ENCODE measurements around the gene EDC4. TPM values are rescaled to one million over a fixed set of nuclear protein-coding genes. Genes with fewer than 3 reads are reported as not detected.

The EDC4 gene
- total and polyA plus RNA-seq, 9 of the 15 experiments (the other 6 are each of a cell fraction or from before 2014, with no cell fraction given) = 1.1 to 131 (median 74.0) TPM

DNA sequence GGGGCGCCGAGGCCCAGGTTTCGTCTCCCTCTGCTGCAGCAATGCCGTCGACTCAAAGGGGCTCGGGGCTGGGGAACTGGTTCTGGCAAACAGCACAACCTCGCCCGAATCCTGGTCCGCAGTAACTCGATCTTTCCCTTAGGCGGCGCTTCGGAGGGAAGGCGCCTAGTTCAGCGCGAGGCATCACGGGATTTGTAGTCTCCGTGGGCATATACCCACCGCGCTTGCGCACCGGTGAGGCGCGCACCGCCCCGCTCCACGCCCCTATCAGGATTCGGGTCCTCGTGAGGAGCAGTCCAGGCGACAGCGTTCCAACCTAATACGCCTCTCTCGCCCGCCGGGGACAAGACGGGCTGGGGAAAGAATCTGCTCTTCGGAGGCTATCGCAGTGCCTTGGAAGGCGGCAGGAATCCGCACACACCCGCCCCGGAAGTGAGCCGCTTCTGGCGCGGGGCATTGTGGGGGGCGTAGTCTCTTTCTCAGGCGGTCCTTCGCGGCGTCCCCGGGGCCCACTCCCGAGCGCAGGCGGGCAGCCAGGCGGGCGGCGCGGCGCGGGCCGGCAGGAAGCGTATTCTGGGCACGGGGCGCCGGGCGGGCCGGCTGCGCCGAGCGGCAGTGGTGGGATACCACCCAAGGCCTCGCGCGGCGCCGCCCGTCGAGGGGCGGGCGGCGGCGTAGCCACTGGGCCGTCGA, 30.9 kb upstream of the EDC4 start, which contains the start of gene THAP11 (continued):
- TF ChIP-seq THRAP3 (IDR thresholded peaks at IDR 0.05; ENCODE audit: borderline replicate concordance) = no peak
- TF ChIP-seq ZNF584 (CRISPR knock-in tag; IDR thresholded peaks at IDR 0.05; ENCODE audit: low read depth) = no peak
- TF ChIP-seq TCF7 (IDR thresholded peaks at IDR 0.05; ENCODE audit: borderline replicate concordance) = no peak
- no peak for TF ChIP-seq XRCC3 (IDR thresholded peaks at IDR 0.05)
- TF ChIP-seq PHB2 (IDR thresholded peaks at IDR 0.05; ENCODE audit: low read depth) = no peak
- no peak for TF ChIP-seq ELF4 (CRISPR knock-in tag; IDR thresholded peaks at IDR 0.05)
- peak; percentile 37; the same call in 1 of the 2 replicates for TF ChIP-seq CBX1 (IDR thresholded peaks at IDR 0.05; ENCODE audit: low read depth)
- TF ChIP-seq ARID4B (CRISPR knock-in tag; IDR thresholded peaks at IDR 0.05) = peak; percentile 68; the same call in 1 of the 2 replicates
- TF ChIP-seq, protein P1, sequence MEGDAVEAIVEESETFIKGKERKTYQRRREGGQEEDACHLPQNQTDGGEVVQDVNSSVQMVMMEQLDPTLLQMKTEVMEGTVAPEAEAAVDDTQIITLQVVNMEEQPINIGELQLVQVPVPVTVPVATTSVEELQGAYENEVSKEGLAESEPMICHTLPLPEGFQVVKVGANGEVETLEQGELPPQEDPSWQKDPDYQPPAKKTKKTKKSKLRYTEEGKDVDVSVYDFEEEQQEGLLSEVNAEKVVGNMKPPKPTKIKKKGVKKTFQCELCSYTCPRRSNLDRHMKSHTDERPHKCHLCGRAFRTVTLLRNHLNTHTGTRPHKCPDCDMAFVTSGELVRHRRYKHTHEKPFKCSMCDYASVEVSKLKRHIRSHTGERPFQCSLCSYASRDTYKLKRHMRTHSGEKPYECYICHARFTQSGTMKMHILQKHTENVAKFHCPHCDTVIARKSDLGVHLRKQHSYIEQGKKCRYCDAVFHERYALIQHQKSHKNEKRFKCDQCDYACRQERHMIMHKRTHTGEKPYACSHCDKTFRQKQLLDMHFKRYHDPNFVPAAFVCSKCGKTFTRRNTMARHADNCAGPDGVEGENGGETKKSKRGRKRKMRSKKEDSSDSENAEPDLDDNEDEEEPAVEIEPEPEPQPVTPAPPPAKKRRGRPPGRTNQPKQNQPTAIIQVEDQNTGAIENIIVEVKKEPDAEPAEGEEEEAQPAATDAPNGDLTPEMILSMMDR (IDR thresholded peaks at IDR 0.05 in 2 of 3, conservative IDR thresholded peaks at IDR 0.05 in 1 of 3; ENCODE audit: insufficient read depth in 2 of 3, low read depth in 1 of 3, low read length in 3 of 3) = peak; percentile 89 to 96 (median 93)
- TF ChIP-seq CHAMP1 (IDR thresholded peaks at IDR 0.05) = no peak
- TF ChIP-seq ZNF76 (CRISPR knock-in tag; IDR thresholded peaks at IDR 0.05; ENCODE audit: borderline replicate concordance) = no peak
- TF ChIP-seq ZNF12 (CRISPR knock-in tag; IDR thresholded peaks at IDR 0.05) = no peak
- TF ChIP-seq SMARCB1 (IDR thresholded peaks at IDR 0.05; ENCODE audit: insufficient read length, low read depth) = no peak
- no peak for TF ChIP-seq ZNF431 (CRISPR knock-in tag; IDR thresholded peaks at IDR 0.05)
- TF ChIP-seq ZNF24 (IDR thresholded peaks at IDR 0.05) = 0 out of 2 replicates have a peak, but pooled peaks have one; percentile 18
- TF ChIP-seq HCFC1 (IDR thresholded peaks at IDR 0.05; ENCODE audit: low read depth, low read length) = peak; percentile 94
- no peak for TF ChIP-seq NCOA1 (IDR thresholded peaks at IDR 0.05; ENCODE audit: low read depth)
- no peak for TF ChIP-seq MAFG (tag; conservative IDR thresholded peaks at IDR 0.05)
- TF ChIP-seq FOXJ2 (tag; IDR thresholded peaks at IDR 0.05) = no peak
- no peak for TF ChIP-seq ZC3H4 (CRISPR knock-in tag; IDR thresholded peaks at IDR 0.05; ENCODE audit: borderline replicate concordance)
- TF ChIP-seq CXXC5 (CRISPR knock-in tag; IDR thresholded peaks at IDR 0.05) = peak; percentile 78
- TF ChIP-seq L3MBTL2 (IDR thresholded peaks at IDR 0.05) = peak; percentile 87
